Activated CD4-positive, alpha-beta memory T cell treated with anti-CD3 and anti-CD28 coated beads for 36 hours (primary cell): Measurements from ENCODE around the gene SLC35F6. TPM values are rescaled to one million over a fixed set of nuclear protein-coding genes. Genes with fewer than 3 reads are reported as not detected.
A peak's percentile ranks its signal among the peaks of the same experiment; 100 is the strongest.

Experiments used
- CTCF ChIA-PET: fragments of 350-600 bp; sonication (Branson Sonifier 250); formaldehyde crosslinking; loops from one replicate; lab custom pipeline; 2021; ENCODE audit warnings: antibody characterized with exemption, inconsistent platforms; lab: Charles Lee
- POLR2A ChIA-PET: fragments of 350-600 bp; sonication (Branson Sonifier 250); formaldehyde crosslinking; loops from one replicate; lab custom pipeline; 2021; ENCODE audit warnings: antibody characterized with exemption; lab: Charles Lee
- DNase-seq: peaks from one replicate; pipeline ENCODE4 v3.0.0-alpha.2; 2020
- H3K27ac Mint-ChIP-seq: one replicate; pipeline ENCODE4 v1.8.0; 2021; ENCODE audit warnings: mixed read lengths
- H3K27me3 Mint-ChIP-seq: one replicate; pipeline ENCODE4 v1.8.0; 2021; ENCODE audit warnings: mixed read lengths
- H3K36me3 Mint-ChIP-seq: one replicate; pipeline ENCODE4 v1.8.0; 2021; ENCODE audit warnings: mixed read lengths
- H3K4me1 Mint-ChIP-seq: one replicate; pipeline ENCODE4 v1.8.0; 2021; ENCODE audit warnings: low read depth, mixed read lengths
- H3K4me3 Mint-ChIP-seq: one replicate; pipeline ENCODE4 v1.8.0; 2021; ENCODE audit warnings: mild to moderate bottlenecking, mixed read lengths
- H3K9me3 Mint-ChIP-seq: one replicate; pipeline ENCODE4 v1.8.0; 2021; ENCODE audit warnings: mixed read lengths
- intact Hi-C: fragments of 100-400 bp; cut with micrococcal nuclease; formaldehyde crosslinking; loops from one replicate; pipeline ENCODE4 v1.15.1; 2023
- total RNA-seq, 2 experiments: library from RNA; stranded (reverse); gene quantifications; one replicate each; pipeline ENCODE4 v1.2.3, GENCODE V29; 2021

Gene SLC35F6
- total RNA-seq, 2 experiments from 2014 or later = 6.6 to 6.8 TPM

- ChIA-PET CTCF (no interaction called here), POLR2A (no interaction called here)
- no peaks in the 10 kb centered on the region for H3K9me3 Mint-ChIP-seq
- DNase-seq = no peak
- no peaks in the 10 kb centered on the region for H3K4me1 Mint-ChIP-seq
- H3K36me3 Mint-ChIP-seq = no peaks in the 10 kb centered on the region
- no peak overlapping the region for H3K4me3 Mint-ChIP-seq
- intact Hi-C loops = no loop called here
- H3K27me3 Mint-ChIP-seq = peaks cover 4% of the 10 kb centered on the region
- H3K27ac Mint-ChIP-seq = no peak overlapping the region
Measured at GRCh38 chr2:26723475-26723874, 40.6 kb upstream of the SLC35F6 start.

- no peak overlapping the region for H3K27ac Mint-ChIP-seq
- CTCF ChIA-PET = no interaction called here
- intact Hi-C loops = no loop called here
Measured at GRCh38 chr2:26723991-26724750, 39.9 kb upstream of the SLC35F6 start.

GRCh38 chr2:26724784-26725520 is 39.1 kb upstream of the SLC35F6 start:
- POLR2A ChIA-PET = no interaction called here
- DNase-seq = no peak
- CTCF ChIA-PET = interaction anchor here (1.1 kb wide), 1 partner anchor 20 kb away, joined by 7 read pairs; no protein-coding TSS in a partner anchor
- intact Hi-C loops = no loop called here
- Mint-ChIP-seq H3K36me3 (no peaks in the 10 kb centered on the region), H3K4me3 (no peak overlapping the region), H3K9me3 (no peaks in the 10 kb centered on the region), H3K27me3 (peaks cover 4% of the 10 kb centered on the region), H3K27ac (no peak overlapping the region), H3K4me1 (no peaks in the 10 kb centered on the region)

More at GRCh38 chr2:26723991-26724750, 39.9 kb upstream of the SLC35F6 start:
- H3K4me3 Mint-ChIP-seq = no peak overlapping the region
- H3K36me3 Mint-ChIP-seq = no peaks in the 10 kb centered on the region
- POLR2A ChIA-PET = no interaction called here
- DNase-seq = no peak
- H3K27me3 Mint-ChIP-seq = peaks cover 4% of the 10 kb centered on the region
- H3K4me1 Mint-ChIP-seq = no peaks in the 10 kb centered on the region
- H3K9me3 Mint-ChIP-seq = no peaks in the 10 kb centered on the region

- Mint-ChIP-seq H3K36me3 (no peaks in the 10 kb centered on the region), H3K27ac (no peak overlapping the region), H3K4me3 (no peak overlapping the region), H3K9me3 (no peaks in the 10 kb centered on the region), H3K27me3 (peaks cover 4% of the 10 kb centered on the region), H3K4me1 (no peaks in the 10 kb centered on the region)
- ChIA-PET POLR2A (no interaction called here), CTCF (interaction anchor here (1.1 kb wide), 1 partner anchor 20 kb away, joined by 7 read pairs; no protein-coding TSS in a partner anchor)
- intact Hi-C loops = no loop called here
- no peak for DNase-seq
Measured at GRCh38 chr2:26725521-26725820, 38.6 kb upstream of the SLC35F6 start.

GRCh38 chr2:26726228-26726627 is 37.9 kb upstream of the SLC35F6 start:
- Mint-ChIP-seq H3K4me1 (no peaks in the 10 kb centered on the region), H3K9me3 (no peaks in the 10 kb centered on the region), H3K4me3 (no peak overlapping the region), H3K27ac (no peak overlapping the region), H3K36me3 (no peaks in the 10 kb centered on the region), H3K27me3 (peaks cover 4% of the 10 kb centered on the region)
- intact Hi-C loops = no loop called here
- POLR2A ChIA-PET = no interaction called here
- CTCF ChIA-PET = no interaction called here
- no peak for DNase-seq

- Mint-ChIP-seq H3K4me3 (no peak overlapping the region), H3K9me3 (no peaks in the 10 kb centered on the region), H3K27ac (no peak overlapping the region), H3K36me3 (no peaks in the 10 kb centered on the region), H3K27me3 (peaks cover 5% of the 10 kb centered on the region), H3K4me1 (no peaks in the 10 kb centered on the region)
- intact Hi-C loops = no loop called here
- ChIA-PET CTCF (interaction anchor here (1.7 kb wide), 1 partner anchor 17 kb away, joined by 5 read pairs; no protein-coding TSS in a partner anchor), POLR2A (no interaction called here)
- DNase-seq = peak; percentile 31
Measured at GRCh38 chr2:26727641-26728561, 36.2 kb upstream of the SLC35F6 start.

- H3K4me1 Mint-ChIP-seq = no peaks in the 10 kb centered on the region
- intact Hi-C loops = no loop called here
- H3K27ac Mint-ChIP-seq = no peak overlapping the region
- ChIA-PET POLR2A (no interaction called here), CTCF (interaction anchor here (1.7 kb wide), 1 partner anchor 16 kb away, joined by 5 read pairs; no protein-coding TSS in a partner anchor)
- H3K9me3 Mint-ChIP-seq = no peaks in the 10 kb centered on the region
- no peaks in the 10 kb centered on the region for H3K36me3 Mint-ChIP-seq
- no peak for DNase-seq
- no peak overlapping the region for H3K4me3 Mint-ChIP-seq
- H3K27me3 Mint-ChIP-seq = peaks cover 5% of the 10 kb centered on the region
Measured at GRCh38 chr2:26729311-26729710, 34.8 kb upstream of the SLC35F6 start.

- H3K4me3 Mint-ChIP-seq = no peak overlapping the region
Measured at GRCh38 chr2:26730549-26731344, 33.3 kb upstream of the SLC35F6 start.

GRCh38 chr2:26731714-26732113 is 32.4 kb upstream of the SLC35F6 start:
- H3K27me3 Mint-ChIP-seq = peaks cover 5% of the 10 kb centered on the region
- ChIA-PET CTCF (no interaction called here), POLR2A (no interaction called here)
- no peaks in the 10 kb centered on the region for H3K4me1 Mint-ChIP-seq
- H3K36me3 Mint-ChIP-seq = no peaks in the 10 kb centered on the region
- no peak overlapping the region for H3K4me3 Mint-ChIP-seq
- intact Hi-C loops = no loop called here
- no peak overlapping the region for H3K27ac Mint-ChIP-seq
- DNase-seq = no peak
- H3K9me3 Mint-ChIP-seq = no peaks in the 10 kb centered on the region

More at GRCh38 chr2:26730549-26731344, 33.3 kb upstream of the SLC35F6 start:
- DNase-seq = no peak
- Mint-ChIP-seq H3K4me1 (no peaks in the 10 kb centered on the region), H3K27me3 (peaks cover 5% of the 10 kb centered on the region), H3K9me3 (no peaks in the 10 kb centered on the region), H3K27ac (no peak overlapping the region), H3K36me3 (no peaks in the 10 kb centered on the region)
- ChIA-PET CTCF (interaction anchor here (1.1 kb wide), 1 partner anchor 153 kb away, joined by 3 read pairs; no protein-coding TSS in a partner anchor), POLR2A (no interaction called here)
- intact Hi-C loops = no loop called here

- H3K27ac Mint-ChIP-seq = no peak overlapping the region
Measured at GRCh38 chr2:26732446-26732845, 31.6 kb upstream of the SLC35F6 start.

GRCh38 chr2:26733413-26733812 is 30.7 kb upstream of the SLC35F6 start:
- Mint-ChIP-seq H3K4me1 (no peaks in the 10 kb centered on the region), H3K36me3 (no peaks in the 10 kb centered on the region), H3K27ac (no peak overlapping the region), H3K4me3 (no peak overlapping the region), H3K9me3 (no peaks in the 10 kb centered on the region), H3K27me3 (peaks cover 5% of the 10 kb centered on the region)
- ChIA-PET POLR2A (no interaction called here), CTCF (interaction anchor here (2.4 kb wide), 1 partner anchor 13 kb away, joined by 7 read pairs; no protein-coding TSS in a partner anchor)
- intact Hi-C loops = no loop called here
- no peak for DNase-seq

More at GRCh38 chr2:26732446-26732845, 31.6 kb upstream of the SLC35F6 start:
- CTCF ChIA-PET = interaction anchor here (2.4 kb wide), 1 partner anchor 14 kb away, joined by 7 read pairs; no protein-coding TSS in a partner anchor
- Mint-ChIP-seq H3K36me3 (no peaks in the 10 kb centered on the region), H3K9me3 (no peaks in the 10 kb centered on the region), H3K27me3 (peaks cover 5% of the 10 kb centered on the region), H3K4me3 (no peak overlapping the region), H3K4me1 (no peaks in the 10 kb centered on the region)
- intact Hi-C loops = no loop called here
- DNase-seq = no peak
- POLR2A ChIA-PET = no interaction called here
